Measurements from ENCODE around the gene LOX. TPM values are rescaled to one million over a fixed set of nuclear protein-coding genes. Genes with fewer than 3 reads are reported as not detected.

The LOX gene
- total RNA-seq, 1 experiment from 2014 or later = 0.12 TPM

DNA sequence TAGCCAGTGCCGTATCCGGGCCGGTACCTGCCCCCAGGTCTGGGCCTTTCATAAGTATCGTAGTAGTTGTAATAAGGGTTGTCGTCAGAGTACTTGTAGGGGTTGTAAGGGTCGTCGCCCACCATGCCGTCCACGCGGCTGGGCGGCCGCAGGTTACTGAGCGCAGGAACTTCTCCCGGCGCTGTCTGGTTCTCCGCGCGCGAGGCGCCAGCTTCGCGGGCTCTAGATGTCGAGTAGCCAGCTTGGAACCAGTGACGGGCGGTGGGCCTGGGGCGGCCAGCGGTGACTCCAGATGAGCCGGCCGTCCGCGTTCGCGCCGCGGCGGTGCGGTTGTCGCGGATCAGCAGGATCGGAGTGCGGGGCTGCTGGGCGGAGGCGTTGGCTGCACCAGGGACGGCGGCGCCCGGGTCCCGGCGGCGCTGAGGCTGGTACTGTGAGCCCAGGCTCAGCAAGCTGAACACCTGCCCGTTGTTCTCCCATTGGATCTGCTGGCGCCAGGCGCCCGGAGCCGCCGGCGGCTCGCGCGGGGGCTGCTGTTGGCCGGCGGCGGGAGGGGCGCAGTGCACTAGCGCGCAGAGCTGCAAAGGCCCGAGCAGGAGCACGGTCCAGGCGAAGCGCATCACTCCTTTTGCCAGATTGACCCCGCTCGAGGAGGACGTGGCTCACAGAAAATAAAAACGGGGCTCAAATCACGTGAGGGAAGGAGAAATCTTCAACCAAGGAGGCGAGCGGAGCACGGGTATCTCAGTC, 518 bp downstream of the LOX start:
- DNase-seq (ENCODE audit: low read depth, low spot score) = no peak

DNA sequence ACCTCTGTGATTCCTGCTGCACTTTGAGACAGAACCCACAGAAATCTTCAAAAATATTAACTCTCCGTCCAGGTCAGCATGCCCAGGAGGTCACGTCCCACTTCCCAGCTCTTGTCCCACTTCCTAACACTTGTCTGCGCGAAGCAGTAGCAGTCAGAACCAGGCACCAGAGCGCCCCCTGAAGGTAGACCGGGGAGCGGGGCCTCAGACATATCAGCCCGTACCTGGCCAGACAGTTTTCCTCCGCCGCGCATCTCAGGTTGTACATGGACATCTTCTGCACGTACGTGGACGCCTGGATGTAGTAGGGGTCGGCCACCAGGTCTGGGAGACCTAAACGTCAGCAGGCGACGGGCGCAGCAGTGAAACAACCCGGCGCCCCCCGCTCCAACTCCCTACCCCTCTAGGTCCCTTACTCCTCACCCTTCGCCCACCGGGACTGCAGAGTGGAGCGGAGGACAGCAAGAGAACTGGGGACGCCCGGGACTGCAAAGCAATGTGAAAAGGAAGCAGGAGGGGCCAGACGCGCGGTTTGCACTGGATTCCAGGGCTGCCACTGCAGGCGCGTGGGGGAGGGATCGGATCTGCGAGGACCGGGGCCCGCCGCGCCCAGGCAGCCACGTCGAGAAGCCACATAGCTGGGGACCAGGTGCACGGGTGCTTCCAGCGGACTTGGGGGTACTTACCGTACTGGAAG, 1.2 kb downstream of the LOX start:
- H4K20me1 ChIP-seq (ENCODE audit: insufficient read depth) = no peaks in the 10 kb centered on the region
- no peaks in the 10 kb centered on the region for H3K27me3 ChIP-seq (ENCODE audit: insufficient read depth, low read length)
- no peak overlapping the region for H3K4me3 ChIP-seq (replicated peaks in 1 of 2; ENCODE audit: low read depth in 1 of 2, low read length in 2 of 2)
- intact Hi-C loops (cut with micrococcal nuclease) = no loop called here
- no peaks in the 10 kb centered on the region for H3K79me2 ChIP-seq (ENCODE audit: insufficient read depth, low read length)
- H3K9me3 ChIP-seq (ENCODE audit: control insufficient read depth in 1 of 2, insufficient read depth in 1 of 2, low read depth in 1 of 2, low read length in 2 of 2) = no peaks in the 10 kb centered on the region
- H3K9me2 ChIP-seq (ENCODE audit: insufficient read depth) = no peaks in the 10 kb centered on the region
- ChIA-PET CTCF (interaction anchor here (0.6 to 1.3 kb wide), 3 partner anchors 11 to 109 kb away, joined by 3 to 4 read pairs (median 3); no protein-coding TSS in a partner anchor), POLR2A (no interaction called here), RAD21 (ENCODE audit: low non-redundant PET in 1 of 2, low total read pairs in 2 of 2, uncharacterized antibody in 2 of 2, unreplicated experiment in 2 of 2) (no interaction called here)
- H3K4me2 ChIP-seq (ENCODE audit: low read length) = no peak overlapping the region
- H3K36me3 ChIP-seq (ENCODE audit: control insufficient read depth in 1 of 2, insufficient read depth in 2 of 2, low read length in 2 of 2) = no peaks in the 10 kb centered on the region
- TF ChIP-seq, protein P1, sequence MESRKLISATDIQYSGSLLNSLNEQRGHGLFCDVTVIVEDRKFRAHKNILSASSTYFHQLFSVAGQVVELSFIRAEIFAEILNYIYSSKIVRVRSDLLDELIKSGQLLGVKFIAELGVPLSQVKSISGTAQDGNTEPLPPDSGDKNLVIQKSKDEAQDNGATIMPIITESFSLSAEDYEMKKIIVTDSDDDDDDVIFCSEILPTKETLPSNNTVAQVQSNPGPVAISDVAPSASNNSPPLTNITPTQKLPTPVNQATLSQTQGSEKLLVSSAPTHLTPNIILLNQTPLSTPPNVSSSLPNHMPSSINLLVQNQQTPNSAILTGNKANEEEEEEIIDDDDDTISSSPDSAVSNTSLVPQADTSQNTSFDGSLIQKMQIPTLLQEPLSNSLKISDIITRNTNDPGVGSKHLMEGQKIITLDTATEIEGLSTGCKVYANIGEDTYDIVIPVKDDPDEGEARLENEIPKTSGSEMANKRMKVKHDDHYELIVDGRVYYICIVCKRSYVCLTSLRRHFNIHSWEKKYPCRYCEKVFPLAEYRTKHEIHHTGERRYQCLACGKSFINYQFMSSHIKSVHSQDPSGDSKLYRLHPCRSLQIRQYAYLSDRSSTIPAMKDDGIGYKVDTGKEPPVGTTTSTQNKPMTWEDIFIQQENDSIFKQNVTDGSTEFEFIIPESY (IDR thresholded peaks at IDR 0.05; ENCODE audit: extremely low read depth, insufficient replicate concordance, low read length) = no peak
- TF ChIP-seq ZFX (IDR thresholded peaks at IDR 0.05) = no peak
- no peak for TF ChIP-seq SRF (IDR thresholded peaks at IDR 0.05; ENCODE audit: low read depth)
- TF ChIP-seq RAD21 (IDR thresholded peaks at IDR 0.05; ENCODE audit: low read depth) = peak; percentile 14; the same call in 1 of the 2 replicates
- TF ChIP-seq, protein P2, sequence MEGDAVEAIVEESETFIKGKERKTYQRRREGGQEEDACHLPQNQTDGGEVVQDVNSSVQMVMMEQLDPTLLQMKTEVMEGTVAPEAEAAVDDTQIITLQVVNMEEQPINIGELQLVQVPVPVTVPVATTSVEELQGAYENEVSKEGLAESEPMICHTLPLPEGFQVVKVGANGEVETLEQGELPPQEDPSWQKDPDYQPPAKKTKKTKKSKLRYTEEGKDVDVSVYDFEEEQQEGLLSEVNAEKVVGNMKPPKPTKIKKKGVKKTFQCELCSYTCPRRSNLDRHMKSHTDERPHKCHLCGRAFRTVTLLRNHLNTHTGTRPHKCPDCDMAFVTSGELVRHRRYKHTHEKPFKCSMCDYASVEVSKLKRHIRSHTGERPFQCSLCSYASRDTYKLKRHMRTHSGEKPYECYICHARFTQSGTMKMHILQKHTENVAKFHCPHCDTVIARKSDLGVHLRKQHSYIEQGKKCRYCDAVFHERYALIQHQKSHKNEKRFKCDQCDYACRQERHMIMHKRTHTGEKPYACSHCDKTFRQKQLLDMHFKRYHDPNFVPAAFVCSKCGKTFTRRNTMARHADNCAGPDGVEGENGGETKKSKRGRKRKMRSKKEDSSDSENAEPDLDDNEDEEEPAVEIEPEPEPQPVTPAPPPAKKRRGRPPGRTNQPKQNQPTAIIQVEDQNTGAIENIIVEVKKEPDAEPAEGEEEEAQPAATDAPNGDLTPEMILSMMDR (IDR thresholded peaks at IDR 0.05 in 2 of 3, conservative IDR thresholded peaks at IDR 0.05 in 1 of 3; ENCODE audit: borderline replicate concordance in 1 of 3, insufficient read depth in 1 of 3, low read depth in 2 of 3, low read length in 2 of 3) = peak in 2 of 3 experiments; percentile 48 to 57; a peak in 4 of 6 replicates
- no peak for ATAC-seq
- H3K9ac ChIP-seq (ENCODE audit: low read length) = no peak overlapping the region
- no peak overlapping the region for H3K27ac ChIP-seq (ENCODE audit: low read depth, low read length)
- BruUV-seq (replicated peaks) = no TSS peak
- H2AFZ ChIP-seq (ENCODE audit: low read depth, low read length, poor library complexity, severe bottlenecking) = no peak overlapping the region
- DNase-seq (ENCODE audit: low read depth, low spot score) = no peak
- H3K4me1 ChIP-seq (ENCODE audit: control insufficient read depth in 1 of 2, insufficient read depth in 2 of 2, low read length in 2 of 2) = no peaks in the 10 kb centered on the region

More for the DNA sequence above, 518 bp downstream of the LOX start:
- TF ChIP-seq SIN3A (IDR thresholded peaks at IDR 0.05; ENCODE audit: low read depth) = no peak
- no peak for TF ChIP-seq TCF7L2 (IDR thresholded peaks at IDR 0.05; ENCODE audit: borderline replicate concordance, extremely low read depth, insufficient read depth, insufficient read length)
- Histone ChIP-seq H3K4me1 (ENCODE audit: control insufficient read depth in 1 of 2, insufficient read depth in 2 of 2, low read length in 2 of 2) (no peaks in the 10 kb centered on the region), H3K9me3 (ENCODE audit: control insufficient read depth in 1 of 2, insufficient read depth in 1 of 2, low read depth in 1 of 2, low read length in 2 of 2) (no peaks in the 10 kb centered on the region), H2AFZ (ENCODE audit: low read depth, low read length, poor library complexity, severe bottlenecking) (no peak overlapping the region), H4K20me1 (ENCODE audit: insufficient read depth) (no peaks in the 10 kb centered on the region), H3K4me3 (replicated peaks in 1 of 2; ENCODE audit: low read depth in 1 of 2, low read length in 2 of 2) (no peak overlapping the region), H3K36me3 (ENCODE audit: control insufficient read depth in 1 of 2, insufficient read depth in 2 of 2, low read length in 2 of 2) (no peaks in the 10 kb centered on the region), H3K9ac (ENCODE audit: low read length) (no peak overlapping the region), H3K27me3 (ENCODE audit: insufficient read depth, low read length) (no peaks in the 10 kb centered on the region), H3K27ac (ENCODE audit: low read depth, low read length) (no peak overlapping the region), H3K4me2 (ENCODE audit: low read length) (no peak overlapping the region), H3K79me2 (ENCODE audit: insufficient read depth, low read length) (no peaks in the 10 kb centered on the region), H3K9me2 (ENCODE audit: insufficient read depth) (no peaks in the 10 kb centered on the region)
- ChIA-PET POLR2A (no interaction called here), RAD21 (ENCODE audit: low non-redundant PET in 1 of 2, low total read pairs in 2 of 2, uncharacterized antibody in 2 of 2, unreplicated experiment in 2 of 2) (no interaction called here), CTCF (no interaction called here)
- ATAC-seq = no peak
- no TSS peak for BruUV-seq (replicated peaks)
- intact Hi-C loops (cut with micrococcal nuclease) = no loop called here
